Suprapubic skin (tissue), 3 donors: ENCODE data around the gene KRTAP16-1.

Experiments used
- CTCF ChIP-seq, 2 donors: fragments of 200-600 bp in 1 of 2; fragments of 450-650 bp in 1 of 2; sonication (generic) in 1 of 2; IDR thresholded peaks; one replicate each; pipeline ENCODE4 v1.5.1; 2016 to 2019; ENCODE audit warnings: antibody characterized with exemption in 2 of 2, mild to moderate bottlenecking in 1 of 2, moderate library complexity in 1 of 2
- POLR2AphosphoS5 ChIP-seq, 3 donors: sonication (generic); formaldehyde crosslinking; IDR thresholded peaks; one replicate each; pipeline ENCODE4 v1.6.1; 2017; ENCODE audit warnings: antibody characterized with exemption in 3 of 3

- TF ChIP-seq POLR2AphosphoS5 (IDR thresholded peaks at IDR 0.05) (no peak), CTCF (IDR thresholded peaks at IDR 0.05) (peak; percentile 58 to 76)
Measured at GRCh38 chr17:41322094-41322902, 13.2 kb upstream of the KRTAP16-1 start.
